ENCODE results near the gene CHCHD4. TPM values are rescaled to one million over a fixed set of nuclear protein-coding genes. Genes with fewer than 3 reads are reported as not detected.

CHCHD4 gene
- total RNA-seq, 6 experiments from 2014 or later, result 9.4 to 12.0 (median 10.1) TPM

GRCh38 chr3:14130707-14131106 is 6.0 kb upstream of the CHCHD4 start:
- Mint-ChIP-seq H3K9me3 (no peaks in the 10 kb centered on the region), H3K4me3 (no peak overlapping the region), H3K27ac (no peak overlapping the region), H3K27me3 (ENCODE audit: insufficient read depth) (peaks cover 11% of the 10 kb centered on the region; the same call in 1 of the 2 replicates), H3K4me1 (ENCODE audit: low read depth) (peaks cover 41% of the 10 kb centered on the region), H3K36me3 (ENCODE audit: low read depth) (peaks cover 64% of the 10 kb centered on the region)
- DNase-seq, result no peak
- no peak for TF ChIP-seq CTCF (IDR thresholded peaks at IDR 0.05)

DNA sequence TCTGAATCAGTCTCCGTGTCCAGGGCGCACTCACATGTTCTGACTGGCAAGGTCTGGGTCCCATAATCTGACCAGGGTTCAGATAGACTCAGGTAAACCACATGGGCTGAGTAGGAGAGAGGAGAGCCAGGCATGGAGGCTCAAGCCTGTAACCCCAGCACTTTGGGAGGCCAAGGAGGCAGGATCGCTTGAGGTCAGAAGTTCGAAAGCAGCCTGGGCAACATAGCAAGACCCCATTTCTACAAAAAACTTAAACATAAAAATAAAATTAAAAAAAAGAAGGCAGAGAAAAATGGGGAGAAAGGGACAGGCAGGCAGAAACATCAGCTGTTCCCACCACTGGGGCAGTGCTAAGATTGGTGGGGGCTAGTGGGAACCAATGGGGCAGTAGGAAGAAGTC is 5.6 kb upstream of the CHCHD4 start:
- Mint-ChIP-seq H3K4me3 (no peak overlapping the region), H3K27me3 (ENCODE audit: insufficient read depth) (peaks cover 13% of the 10 kb centered on the region), H3K4me1 (ENCODE audit: low read depth) (peaks cover 39% of the 10 kb centered on the region), H3K36me3 (ENCODE audit: low read depth) (peaks cover 64% of the 10 kb centered on the region), H3K9me3 (no peaks in the 10 kb centered on the region), H3K27ac (no peak overlapping the region; the same call in 1 of the 2 replicates)
- TF ChIP-seq CTCF (IDR thresholded peaks at IDR 0.05), result no peak
- DNase-seq, result no peak

DNA sequence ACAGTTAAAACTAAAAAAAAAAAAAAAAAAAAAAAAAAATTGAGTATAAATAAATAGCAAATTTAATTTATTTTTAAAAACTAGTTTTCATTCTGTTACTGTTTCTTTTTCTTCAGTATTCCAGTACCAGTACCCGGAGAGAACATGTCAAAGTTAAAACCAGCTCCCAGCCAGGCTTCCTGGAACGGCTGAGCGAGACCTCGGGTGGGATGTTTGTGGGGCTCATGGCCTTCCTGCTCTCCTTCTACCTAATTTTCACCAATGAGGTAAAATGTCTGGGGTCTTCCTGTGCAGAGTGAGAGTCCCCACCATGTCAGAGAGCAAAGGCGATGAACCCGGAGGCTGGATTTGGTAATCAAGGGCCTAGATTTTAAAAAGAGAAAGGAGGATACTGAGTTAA is 4.6 kb upstream of the CHCHD4 start:
- no peak for TF ChIP-seq CTCF (IDR thresholded peaks at IDR 0.05)
- DNase-seq, result no peak
- Mint-ChIP-seq H3K27ac (no peak overlapping the region), H3K4me1 (ENCODE audit: low read depth) (peaks cover 39% of the 10 kb centered on the region), H3K9me3 (no peaks in the 10 kb centered on the region), H3K4me3 (no peak overlapping the region), H3K27me3 (ENCODE audit: insufficient read depth) (peaks cover 12% of the 10 kb centered on the region), H3K36me3 (ENCODE audit: low read depth) (peaks cover 64% of the 10 kb centered on the region)

GRCh38 chr3:14128724-14129123 is 4.1 kb upstream of the CHCHD4 start:
- Mint-ChIP-seq H3K36me3 (ENCODE audit: low read depth) (peaks cover 58% of the 10 kb centered on the region), H3K4me1 (ENCODE audit: low read depth) (peaks cover 37% of the 10 kb centered on the region), H3K9me3 (no peaks in the 10 kb centered on the region), H3K27me3 (ENCODE audit: insufficient read depth) (peaks cover 7% of the 10 kb centered on the region), H3K27ac (no peak overlapping the region; the same call in 1 of the 2 replicates), H3K4me3 (no peak overlapping the region)
- DNase-seq, result no peak
- no peak for TF ChIP-seq CTCF (IDR thresholded peaks at IDR 0.05)

- H3K36me3 Mint-ChIP-seq (ENCODE audit: low read depth), result peaks cover 50% of the 10 kb centered on the region
- no peaks in the 10 kb centered on the region for H3K9me3 Mint-ChIP-seq
- H3K4me1 Mint-ChIP-seq (ENCODE audit: low read depth), result peaks cover 37% of the 10 kb centered on the region
- DNase-seq, result no peak
- H3K4me3 Mint-ChIP-seq, result peak overlapping the region; percentile 100
- TF ChIP-seq CTCF (IDR thresholded peaks at IDR 0.05), result no peak
- H3K27me3 Mint-ChIP-seq (ENCODE audit: insufficient read depth), result peaks cover 3% of the 10 kb centered on the region; the same call in 1 of the 2 replicates
- H3K27ac Mint-ChIP-seq, result no peak overlapping the region
Measured at GRCh38 chr3:14127516-14128161, 3.0 kb upstream of the CHCHD4 start.
